CD4-positive, alpha-beta T cell (primary cell): ENCODE results near the gene THOP1. TPM values are rescaled to one million over a fixed set of nuclear protein-coding genes. Genes with fewer than 3 reads are reported as not detected.

ENCODE experiments used
- ATAC-seq: fragments of 200-7000 bp; cut with Tn5 transposase; one replicate; pipeline ENCODE4 v1.10.0; 2022; ENCODE audit warnings: mild to moderate bottlenecking; ENCODE audit not compliant: poor library complexity
- CTCF ChIA-PET: fragments of 350-600 bp; sonication (Branson Sonifier 250); formaldehyde crosslinking; loops from one replicate; lab custom pipeline; 2021; ENCODE audit warnings: antibody characterized with exemption, inconsistent platforms; lab: Charles Lee
- POLR2A ChIA-PET: fragments of 350-600 bp; sonication (Branson Sonifier 250); formaldehyde crosslinking; loops from one replicate; lab custom pipeline; 2021; ENCODE audit warnings: antibody characterized with exemption, inconsistent platforms; lab: Charles Lee
- DNase-seq, 14 experiments: peaks; one replicate each; pipeline ENCODE4 v3.0.0-alpha.2; 2013 to 2020; ENCODE audit warnings: mixed read lengths in 2 of 14
- H3K27ac ChIP-seq, 2 donors: one replicate each; pipeline versions ENCODE4 v1.5.1 to v1.7.0; 2013; ENCODE audit warnings: low read length in 2 of 2, low read depth in 1 of 2, mild to moderate bottlenecking in 1 of 2
- H3K27me3 ChIP-seq, 2 experiments: 1 replicate in 1 of 2; 2 replicates in 1 of 2; pipeline versions ENCODE4 v1.6.1 to v1.7.0; 2013; ENCODE audit warnings: low read length in 2 of 2, control low read depth in 1 of 2, mild to moderate bottlenecking in 1 of 2, moderate library complexity in 1 of 2; ENCODE audit not compliant: insufficient read depth in 2 of 2, control insufficient read depth in 1 of 2
- H3K36me3 ChIP-seq: one replicate; pipeline ENCODE4 v1.6.1; 2013; ENCODE audit warnings: low read length, control low read depth; ENCODE audit not compliant: insufficient read depth
- H3K4me1 ChIP-seq: one replicate; pipeline ENCODE4 v1.6.1; 2013; ENCODE audit warnings: low read length, control low read depth; ENCODE audit not compliant: insufficient read depth
- H3K4me3 ChIP-seq: one replicate; pipeline ENCODE4 v1.5.1; 2013; ENCODE audit warnings: mild to moderate bottlenecking, low read length, moderate library complexity
- H3K9me3 ChIP-seq, 2 experiments: 1 replicate in 1 of 2; 2 replicates in 1 of 2; pipeline versions ENCODE4 v1.6.1 to v1.7.0; 2013; ENCODE audit warnings: low read length in 2 of 2, mild to moderate bottlenecking in 2 of 2, control low read depth in 1 of 2, moderate library complexity in 1 of 2; ENCODE audit not compliant: control insufficient read depth in 1 of 2, insufficient read depth in 1 of 2
- H3K27ac Mint-ChIP-seq: one replicate; pipeline ENCODE4 v1.8.0; 2020; ENCODE audit warnings: mixed read lengths
- H3K27me3 Mint-ChIP-seq: one replicate; pipeline ENCODE4 v1.8.0; 2021; ENCODE audit warnings: mixed read lengths
- H3K36me3 Mint-ChIP-seq: one replicate; pipeline ENCODE4 v1.8.0; 2021; ENCODE audit warnings: low read depth, mixed read lengths
- H3K4me1 Mint-ChIP-seq: one replicate; pipeline ENCODE4 v1.8.0; 2021; ENCODE audit warnings: low read depth, mixed read lengths
- H3K4me3 Mint-ChIP-seq: one replicate; pipeline ENCODE4 v1.8.0; 2020; ENCODE audit warnings: mild to moderate bottlenecking, mixed read lengths
- H3K9me3 Mint-ChIP-seq: one replicate; pipeline ENCODE4 v1.8.0; 2020; ENCODE audit warnings: mixed read lengths
- CTCF ChIP-seq: fragments of 200-600 bp; IDR thresholded peaks from one replicate; pipeline ENCODE4 v1.8.0; 2022; ENCODE audit warnings: antibody characterized with exemption, mild to moderate bottlenecking
- intact Hi-C, 2 experiments: fragments of 100-400 bp; cut with DNase I in 1 of 2; cut with micrococcal nuclease in 1 of 2; formaldehyde crosslinking; loops; one replicate each; pipeline versions ENCODE4 v1.15.1 to v1.9.0; 2023 to 2025; cut with DNase I, micrococcal nuclease
- total RNA-seq, 174 experiments: library from RNA in 2 of 174; stranded (reverse) in 2 of 174; gene quantifications; one replicate each; pipeline ENCODE4 v1.2.3 and lab custom pipeline; 2021 to 2026

THOP1 gene
- total RNA-seq, 2 experiments from 2014 or later, result 26.6 to 27.3 TPM

GRCh38 chr19:2807379-2808128 lies 22.3 kb downstream of the THOP1 start:
- Mint-ChIP-seq H3K27ac (no peak overlapping the region), H3K4me1 (no peaks in the 10 kb centered on the region), H3K9me3 (no peaks in the 10 kb centered on the region), H3K36me3 (peaks cover 33% of the 10 kb centered on the region), H3K4me3 (no peak overlapping the region), H3K27me3 (no peaks in the 10 kb centered on the region)
- no peak for DNase-seq
- no peak for TF ChIP-seq CTCF
- H3K4me3 ChIP-seq, result no peak overlapping the region
- H3K36me3 ChIP-seq, result peaks cover 33% of the 10 kb centered on the region
- ChIA-PET CTCF (no interaction called here), POLR2A (no interaction called here)
- no peak for ATAC-seq
- H3K9me3 ChIP-seq, result no peaks in the 10 kb centered on the region
- H3K27ac ChIP-seq, result no peak overlapping the region
- H3K27me3 ChIP-seq, result no peaks in the 10 kb centered on the region
- intact Hi-C loops, result no loop called here
- no peaks in the 10 kb centered on the region for H3K4me1 ChIP-seq

- Histone ChIP-seq H3K9me3 (no peaks in the 10 kb centered on the region), H3K4me3 (no peak overlapping the region), H3K27ac (no peak overlapping the region), H3K4me1 (no peaks in the 10 kb centered on the region), H3K27me3 (no peaks in the 10 kb centered on the region), H3K36me3 (peaks cover 33% of the 10 kb centered on the region)
- Mint-ChIP-seq H3K36me3 (peaks cover 28% of the 10 kb centered on the region), H3K4me3 (no peak overlapping the region), H3K9me3 (no peaks in the 10 kb centered on the region), H3K27me3 (no peaks in the 10 kb centered on the region), H3K27ac (no peak overlapping the region), H3K4me1 (no peaks in the 10 kb centered on the region)
- ATAC-seq (no peak), DNase-seq (no peak)
- intact Hi-C loops, result no loop called here
- no peak for TF ChIP-seq CTCF
- ChIA-PET POLR2A (no interaction called here), CTCF (no interaction called here)
Observed at GRCh38 chr19:2808129-2808941, 23.0 kb downstream of the THOP1 start.

- Mint-ChIP-seq H3K36me3 (peaks cover 22% of the 10 kb centered on the region), H3K27ac (no peak overlapping the region), H3K27me3 (no peaks in the 10 kb centered on the region), H3K4me3 (no peak overlapping the region), H3K4me1 (no peaks in the 10 kb centered on the region), H3K9me3 (no peaks in the 10 kb centered on the region)
- no peaks in the 10 kb centered on the region for H3K4me1 ChIP-seq
- peak in 1 of 14 experiments; percentile 11 for DNase-seq
- TF ChIP-seq CTCF, result no peak
- no peak overlapping the region for H3K4me3 ChIP-seq
- H3K9me3 ChIP-seq, result no peaks in the 10 kb centered on the region
- no peak for ATAC-seq
- intact Hi-C loops, result no loop called here
- CTCF ChIA-PET, result no interaction called here
- H3K27ac ChIP-seq, result no peak overlapping the region
- no peaks in the 10 kb centered on the region for H3K27me3 ChIP-seq
- POLR2A ChIA-PET, result no interaction called here
- peaks cover 33% of the 10 kb centered on the region for H3K36me3 ChIP-seq
Observed at GRCh38 chr19:2809387-2810140, 24.3 kb downstream of the THOP1 start.
